Panc1 (cell line): ENCODE results near the gene ZNF17.

ENCODE experiments used
- CTCF ChIP-seq: fragments of 450-650 bp; IDR thresholded peaks from 2 replicates; pipeline ENCODE4 v1.5.1; 2017; ENCODE audit warnings: mild to moderate bottlenecking
- POLR2AphosphoS5 ChIP-seq: IDR thresholded peaks from 2 replicates; pipeline ENCODE4 v1.6.1; 2012; ENCODE audit warnings: mild to moderate bottlenecking, low read depth, low read length, moderate library complexity
- SIN3A ChIP-seq: IDR thresholded peaks from 2 replicates; pipeline ENCODE4 v1.6.1; 2012; ENCODE audit warnings: low read depth, mild to moderate bottlenecking, low read length, moderate library complexity, borderline replicate concordance; ENCODE audit not compliant: insufficient read depth
- TCF7L2 ChIP-seq: IDR thresholded peaks from 2 replicates; pipeline ENCODE4 v1.6.1; 2011; ENCODE audit warnings: mild to moderate bottlenecking, low read depth, low read length, inconsistent platforms

- TF ChIP-seq POLR2AphosphoS5 (no peak), CTCF (no peak), TCF7L2 (no peak), SIN3A (no peak)
These were observed 41.3 kb downstream of the ZNF17 start for GRCh38 chr19:57452307-57452706.
